GM23248 (cell line): ENCODE measurements around the gene HIVEP1.

Experiments used
- EZH2 ChIP-seq: fragments of 200-600 bp; sonication (generic); IDR thresholded peaks from 2 replicates; pipeline ENCODE4 v1.6.1; 2018; ENCODE audit warnings: antibody characterized with exemption, mild to moderate bottlenecking; ENCODE audit not compliant: insufficient read depth, poor library complexity, severe bottlenecking
- EZH2phosphoT487 ChIP-seq: fragments of 200-600 bp; sonication (generic); IDR thresholded peaks from 2 replicates; pipeline ENCODE4 v1.6.1; 2018; ENCODE audit warnings: antibody characterized with exemption, moderate library complexity, mild to moderate bottlenecking, low read depth; ENCODE audit not compliant: insufficient read depth

GRCh38 chr6:12189150-12189549 lies 177.0 kb downstream of the HIVEP1 start:
- TF ChIP-seq EZH2 (no peak), EZH2phosphoT487 (no peak)
